HL-60 (cell line): Measurements from ENCODE around the gene HIF1A.

Source experiments
- DNase-seq, 2 experiments: peaks; one replicate each; pipeline ENCODE4 v3.0.0-alpha.2; 2010 to 2020; ENCODE audit warnings: low read depth in 1 of 2, low spot score in 1 of 2
- H3K27ac ChIP-seq: fragments of 250-450 bp; sonication (Bioruptor Pico); replicated peaks from 2 replicates; pipeline ENCODE4 v1.5.1; 2020; ENCODE audit warnings: mild to moderate bottlenecking, moderate library complexity
- H3K27me3 ChIP-seq: fragments of 250-450 bp; sonication (Bioruptor Pico); 2 replicates; pipeline ENCODE4 v1.5.1; 2021; ENCODE audit warnings: mild to moderate bottlenecking, moderate library complexity; ENCODE audit not compliant: insufficient read depth, poor library complexity, severe bottlenecking
- H3K4me3 ChIP-seq: replicated peaks from 2 replicates; pipeline ENCODE4 v1.5.1; 2011; ENCODE audit warnings: mild to moderate bottlenecking, control low read depth, low read length; ENCODE audit not compliant: insufficient read depth
- GABPA ChIP-seq: IDR thresholded peaks from 2 replicates; pipeline ENCODE4 v1.6.1; 2012; ENCODE audit warnings: low read depth
- POLR2AphosphoS5 ChIP-seq: IDR thresholded peaks from 2 replicates; pipeline ENCODE4 v1.6.1; 2012; ENCODE audit warnings: low read depth
- SPI1 ChIP-seq: IDR thresholded peaks from 2 replicates; pipeline ENCODE4 v1.6.1; 2012; ENCODE audit warnings: low read depth, mild to moderate bottlenecking, borderline replicate concordance
- TF ChIP-seq, protein P1 (sequence below): IDR thresholded peaks from 2 replicates; pipeline ENCODE4 v1.6.1; 2012; ENCODE audit warnings: low read depth; ENCODE audit not compliant: insufficient replicate concordance
- TF ChIP-seq, protein P2 (sequence below): IDR thresholded peaks from one replicate; pipeline ENCODE4 v1.5.1; 2011; ENCODE audit warnings: low read length, control low read depth, inconsistent platforms; ENCODE audit not compliant: insufficient read depth

HIF1A gene

DNA sequence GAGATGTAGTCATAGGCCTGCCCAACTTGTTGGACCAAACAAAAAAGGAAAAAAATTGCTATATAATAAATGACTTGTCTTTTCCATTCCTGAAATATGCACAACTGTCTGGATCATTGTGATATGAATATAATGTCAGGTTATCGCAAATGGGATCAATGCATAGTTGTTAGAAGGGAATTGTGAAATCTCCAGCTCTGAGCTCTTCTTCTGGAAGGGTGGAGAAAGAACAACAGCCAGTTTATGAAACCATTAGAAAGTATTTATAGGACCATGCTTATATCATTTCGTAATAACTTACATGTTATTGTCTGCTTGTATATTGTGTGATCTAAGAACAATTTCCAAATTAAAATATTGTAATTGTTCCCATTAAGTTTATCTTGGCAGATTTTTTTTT is 35.7 kb upstream of the HIF1A start:
- Histone ChIP-seq H3K4me3 (no peak overlapping the region), H3K27me3 (no peaks in the 10 kb centered on the region), H3K27ac (no peak overlapping the region)
- DNase-seq = no peak
- TF ChIP-seq, protein P1, sequence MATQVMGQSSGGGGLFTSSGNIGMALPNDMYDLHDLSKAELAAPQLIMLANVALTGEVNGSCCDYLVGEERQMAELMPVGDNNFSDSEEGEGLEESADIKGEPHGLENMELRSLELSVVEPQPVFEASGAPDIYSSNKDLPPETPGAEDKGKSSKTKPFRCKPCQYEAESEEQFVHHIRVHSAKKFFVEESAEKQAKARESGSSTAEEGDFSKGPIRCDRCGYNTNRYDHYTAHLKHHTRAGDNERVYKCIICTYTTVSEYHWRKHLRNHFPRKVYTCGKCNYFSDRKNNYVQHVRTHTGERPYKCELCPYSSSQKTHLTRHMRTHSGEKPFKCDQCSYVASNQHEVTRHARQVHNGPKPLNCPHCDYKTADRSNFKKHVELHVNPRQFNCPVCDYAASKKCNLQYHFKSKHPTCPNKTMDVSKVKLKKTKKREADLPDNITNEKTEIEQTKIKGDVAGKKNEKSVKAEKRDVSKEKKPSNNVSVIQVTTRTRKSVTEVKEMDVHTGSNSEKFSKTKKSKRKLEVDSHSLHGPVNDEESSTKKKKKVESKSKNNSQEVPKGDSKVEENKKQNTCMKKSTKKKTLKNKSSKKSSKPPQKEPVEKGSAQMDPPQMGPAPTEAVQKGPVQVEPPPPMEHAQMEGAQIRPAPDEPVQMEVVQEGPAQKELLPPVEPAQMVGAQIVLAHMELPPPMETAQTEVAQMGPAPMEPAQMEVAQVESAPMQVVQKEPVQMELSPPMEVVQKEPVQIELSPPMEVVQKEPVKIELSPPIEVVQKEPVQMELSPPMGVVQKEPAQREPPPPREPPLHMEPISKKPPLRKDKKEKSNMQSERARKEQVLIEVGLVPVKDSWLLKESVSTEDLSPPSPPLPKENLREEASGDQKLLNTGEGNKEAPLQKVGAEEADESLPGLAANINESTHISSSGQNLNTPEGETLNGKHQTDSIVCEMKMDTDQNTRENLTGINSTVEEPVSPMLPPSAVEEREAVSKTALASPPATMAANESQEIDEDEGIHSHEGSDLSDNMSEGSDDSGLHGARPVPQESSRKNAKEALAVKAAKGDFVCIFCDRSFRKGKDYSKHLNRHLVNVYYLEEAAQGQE = no peak
- TF ChIP-seq SPI1 = no peak
- no peak for TF ChIP-seq GABPA
- TF ChIP-seq POLR2AphosphoS5 = no peak
- TF ChIP-seq, protein P2, sequence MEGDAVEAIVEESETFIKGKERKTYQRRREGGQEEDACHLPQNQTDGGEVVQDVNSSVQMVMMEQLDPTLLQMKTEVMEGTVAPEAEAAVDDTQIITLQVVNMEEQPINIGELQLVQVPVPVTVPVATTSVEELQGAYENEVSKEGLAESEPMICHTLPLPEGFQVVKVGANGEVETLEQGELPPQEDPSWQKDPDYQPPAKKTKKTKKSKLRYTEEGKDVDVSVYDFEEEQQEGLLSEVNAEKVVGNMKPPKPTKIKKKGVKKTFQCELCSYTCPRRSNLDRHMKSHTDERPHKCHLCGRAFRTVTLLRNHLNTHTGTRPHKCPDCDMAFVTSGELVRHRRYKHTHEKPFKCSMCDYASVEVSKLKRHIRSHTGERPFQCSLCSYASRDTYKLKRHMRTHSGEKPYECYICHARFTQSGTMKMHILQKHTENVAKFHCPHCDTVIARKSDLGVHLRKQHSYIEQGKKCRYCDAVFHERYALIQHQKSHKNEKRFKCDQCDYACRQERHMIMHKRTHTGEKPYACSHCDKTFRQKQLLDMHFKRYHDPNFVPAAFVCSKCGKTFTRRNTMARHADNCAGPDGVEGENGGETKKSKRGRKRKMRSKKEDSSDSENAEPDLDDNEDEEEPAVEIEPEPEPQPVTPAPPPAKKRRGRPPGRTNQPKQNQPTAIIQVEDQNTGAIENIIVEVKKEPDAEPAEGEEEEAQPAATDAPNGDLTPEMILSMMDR = no peak

DNA sequence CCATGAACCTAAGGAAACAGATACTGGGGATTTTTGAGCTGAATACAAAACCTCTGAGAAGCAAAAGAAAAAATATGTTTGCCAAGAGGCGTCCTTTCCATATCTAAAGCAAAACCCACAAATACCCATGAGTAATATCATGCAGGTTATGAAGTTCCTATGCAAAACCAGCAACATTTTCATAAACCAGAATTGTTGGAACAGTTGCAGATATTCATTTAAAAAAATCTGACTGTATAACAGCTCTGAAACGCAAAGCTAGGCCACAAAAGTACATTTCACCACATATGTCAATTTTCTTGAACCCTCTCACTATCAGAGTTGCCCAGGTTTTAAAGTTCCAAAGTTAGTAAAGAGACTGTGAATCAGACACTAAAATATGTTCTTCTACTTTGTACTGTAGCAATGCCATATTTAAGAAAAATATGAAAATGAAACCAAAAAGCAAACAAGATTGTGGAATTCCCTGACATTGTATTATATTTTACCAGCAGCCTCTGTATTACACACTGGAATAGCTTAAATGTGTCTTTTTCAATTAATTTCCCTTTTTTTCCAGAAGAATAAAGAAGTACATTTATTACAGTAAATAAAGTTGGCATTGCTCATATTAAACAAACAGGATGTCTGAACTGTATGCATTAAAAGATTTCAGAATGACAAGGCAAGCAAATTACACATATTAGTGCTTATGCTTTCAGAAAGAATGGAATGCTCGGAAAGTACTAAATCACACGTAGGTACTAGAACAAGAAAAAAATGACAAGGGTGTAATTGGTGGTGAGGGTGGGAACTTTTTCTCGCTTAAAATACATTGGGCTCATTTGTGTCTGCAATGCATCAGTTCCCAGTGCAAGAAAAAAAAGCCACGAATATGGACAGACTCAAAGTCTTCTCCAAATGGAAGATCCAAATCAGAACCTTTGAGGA is 33.6 kb upstream of the HIF1A start:
- no peak for DNase-seq
- Histone ChIP-seq H3K4me3 (no peak overlapping the region), H3K27me3 (no peaks in the 10 kb centered on the region), H3K27ac (peak overlapping the region; percentile 63)
- TF ChIP-seq POLR2AphosphoS5 = no peak
- no peak for TF ChIP-seq GABPA
- TF ChIP-seq SPI1 = no peak
- TF ChIP-seq, protein P1 = no peak
- TF ChIP-seq, protein P2 = no peak

DNA sequence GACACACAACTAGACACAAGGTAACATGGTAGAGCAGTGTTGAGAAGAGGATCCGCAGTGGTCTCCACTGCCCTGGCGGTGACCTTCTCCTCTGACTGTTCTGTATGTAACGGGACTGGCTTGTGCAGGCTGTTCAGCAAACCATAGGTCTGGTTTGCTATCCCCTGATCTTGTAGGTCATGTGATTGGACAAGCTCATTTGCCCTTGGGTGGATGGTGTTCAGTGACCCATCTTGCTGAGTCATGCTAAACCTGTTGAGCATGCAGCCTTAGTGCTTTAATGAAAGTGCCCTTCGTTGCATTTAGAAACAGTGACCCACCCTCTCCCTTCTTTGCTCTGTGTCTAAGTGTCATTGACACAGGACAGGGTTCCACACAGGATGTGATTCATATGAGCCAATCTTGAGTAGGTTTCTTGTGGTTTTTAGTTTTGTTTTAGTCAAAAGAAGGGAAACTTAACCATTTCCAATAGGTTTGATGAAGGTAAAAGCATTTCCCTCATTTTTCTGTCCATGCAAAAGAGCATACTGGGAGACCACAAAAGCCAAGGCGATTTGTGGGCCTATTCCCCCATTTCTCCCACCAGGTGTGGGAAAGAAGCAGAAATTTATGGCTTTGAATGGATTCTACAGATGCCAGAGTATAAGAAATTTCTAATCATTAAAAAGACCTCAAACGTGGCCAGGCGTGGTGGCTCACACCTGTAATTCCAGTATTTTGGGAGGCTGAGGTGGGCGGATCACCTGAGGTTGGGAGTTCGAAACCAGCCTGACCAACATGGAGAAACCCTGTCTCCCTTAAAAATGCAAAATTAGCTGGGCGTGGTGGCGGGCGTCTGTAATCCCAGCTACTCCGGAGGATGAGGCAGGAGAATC is 32.6 kb upstream of the HIF1A start:
- Histone ChIP-seq H3K4me3 (no peak overlapping the region), H3K27me3 (no peaks in the 10 kb centered on the region), H3K27ac (peak overlapping the region; percentile 63)
- TF ChIP-seq GABPA (no peak), POLR2AphosphoS5 (no peak), SPI1 (no peak)
- TF ChIP-seq, protein P1 = no peak
- TF ChIP-seq, protein P2 = no peak
- DNase-seq = peak; percentile 70 to 93
